ENCODE data around the gene NPPA.

The NPPA gene

GRCh38 chr1:11802616-11802972 is 45.0 kb downstream of the NPPA start:
- peak overlapping the region; percentile 84 for H3K4me3 ChIP-seq (ENCODE audit: low read depth, low read length)
- DNase-seq (ENCODE audit: low read depth), result peak; percentile 36
- no peak for TF ChIP-seq CTCF (conservative IDR thresholded peaks at IDR 0.05; ENCODE audit: low read depth, low read length)

GRCh38 chr1:11800756-11801433 is 46.7 kb downstream of the NPPA start:
- no peak for DNase-seq (ENCODE audit: low read depth)
- no peak for TF ChIP-seq CTCF (conservative IDR thresholded peaks at IDR 0.05; ENCODE audit: low read depth, low read length)
- H3K4me3 ChIP-seq (ENCODE audit: low read depth, low read length), result no peak overlapping the region

GRCh38 chr1:11800391-11800755 is 47.2 kb downstream of the NPPA start:
- H3K4me3 ChIP-seq (ENCODE audit: low read depth, low read length), result no peak overlapping the region
- DNase-seq (ENCODE audit: low read depth), result no peak
- no peak for TF ChIP-seq CTCF (conservative IDR thresholded peaks at IDR 0.05; ENCODE audit: low read depth, low read length)

GRCh38 chr1:11799896-11800295 is 47.7 kb downstream of the NPPA start:
- no peak for DNase-seq (ENCODE audit: low read depth)
- no peak overlapping the region for H3K4me3 ChIP-seq (ENCODE audit: low read depth, low read length)
- TF ChIP-seq CTCF (conservative IDR thresholded peaks at IDR 0.05; ENCODE audit: low read depth, low read length), result no peak

GRCh38 chr1:11799099-11799498 is 48.5 kb downstream of the NPPA start:
- no peak for DNase-seq (ENCODE audit: low read depth)
- H3K4me3 ChIP-seq (ENCODE audit: low read depth, low read length), result no peak overlapping the region
- TF ChIP-seq CTCF (conservative IDR thresholded peaks at IDR 0.05; ENCODE audit: low read depth, low read length), result no peak

GRCh38 chr1:11797525-11798216 is 49.9 kb downstream of the NPPA start:
- DNase-seq (ENCODE audit: low read depth), result peak; percentile 88
- no peak overlapping the region for H3K4me3 ChIP-seq (ENCODE audit: low read depth, low read length)
- peak; percentile 1 for TF ChIP-seq CTCF (conservative IDR thresholded peaks at IDR 0.05; ENCODE audit: low read depth, low read length)

All from choroid plexus epithelial cell (primary cell).